ENCODE data around the gene FBXW7. TPM values are rescaled to one million over a fixed set of nuclear protein-coding genes. Genes with fewer than 3 reads are reported as not detected.

The FBXW7 gene
- total and polyA plus RNA-seq, 2 of the 13 experiments (the other 11 are each of a cell fraction or from before 2014, with no cell fraction given), result 5.0 to 40.9 TPM

DNA sequence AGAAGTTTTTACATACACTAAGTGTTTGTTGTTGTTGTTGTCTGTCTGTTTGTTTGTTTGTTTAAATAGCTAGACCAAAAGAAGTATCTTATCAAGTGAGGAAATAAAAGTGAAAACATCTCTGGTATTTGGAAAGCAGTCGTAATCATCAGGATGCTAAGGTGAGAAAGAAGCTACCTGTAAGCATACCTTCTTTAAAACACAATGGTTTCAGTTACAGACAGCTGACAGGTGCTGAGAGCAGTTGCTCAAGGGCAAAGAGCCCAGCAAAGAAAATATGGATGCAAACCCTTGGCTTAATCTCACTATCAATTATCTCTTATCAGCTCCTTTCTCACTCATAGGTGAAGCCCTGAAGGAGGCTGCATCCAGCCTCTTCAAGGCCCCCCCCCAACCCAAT, 42.8 kb upstream of the FBXW7 start:
- ATAC-seq, result no peak; the same call in 2 of the 3 replicates
- intact Hi-C loops (cut with micrococcal nuclease; ENCODE audit: unreplicated experiment) (no loop called here), in situ Hi-C loops (cut with HindIII; ENCODE audit: extremely low pct_ligation_motif_present, low pct_unique_long_range_greater_than_20kb) (no loop called here)
- H4K20me1 ChIP-seq (ENCODE audit: insufficient read depth, low read length), result no peaks in the 10 kb centered on the region
- no peak overlapping the region for H3K27ac ChIP-seq (ENCODE audit: extremely low read length, insufficient read depth, low read length)
- peaks cover 32% of the 10 kb centered on the region for H3K4me1 ChIP-seq (ENCODE audit: insufficient read depth, low read length)
- peaks cover 4 to 6% of the 10 kb centered on the region in 2 experiments; a peak in 2 of 5 replicates for H3K27me3 ChIP-seq (ENCODE audit: control insufficient read depth in 1 of 2, insufficient read depth in 2 of 2, low read length in 2 of 2)
- no peak overlapping the region for H2AFZ ChIP-seq (ENCODE audit: low read length)
- no peak overlapping the region for H3K9ac ChIP-seq (ENCODE audit: insufficient read depth, low read depth, low read length)
- no TSS peak for BruUV-seq (replicated peaks)
- ChIA-PET CTCF (ENCODE audit: low intra/inter-chr PET ratio, low total read pairs) (no interaction called here), POLR2A (no interaction called here)
- H3K4me2 ChIP-seq (ENCODE audit: low read depth, low read length), result peak overlapping the region; percentile 66; the same call in 1 of the 2 replicates
- H3K36me3 ChIP-seq (replicated peaks in 1 of 2; ENCODE audit: control insufficient read depth in 1 of 2, insufficient read depth in 2 of 2, low read length in 2 of 2), result no peaks in the 10 kb centered on the region
- 6% methylated on average over 1 of the region's 1 CpG for WGBS (ENCODE audit: low lambda C conversion rate)
- no peaks in the 10 kb centered on the region for H3K9me3 ChIP-seq (ENCODE audit: low read length)
- FAIRE-seq, result no peak
- no peak for DNase-seq (ENCODE audit: low spot score)
- no peak overlapping the region for H3K4me3 ChIP-seq (replicated peaks in 1 of 3; ENCODE audit: insufficient read depth in 1 of 3, low read depth in 2 of 3, low read length in 3 of 3)
- no peaks in the 10 kb centered on the region for H3K79me2 ChIP-seq (ENCODE audit: insufficient read depth, low read length)
- no peak for TF ChIP-seq ZNF230 (CRISPR knock-in tag; IDR thresholded peaks at IDR 0.05)
- TF ChIP-seq, protein P1, sequence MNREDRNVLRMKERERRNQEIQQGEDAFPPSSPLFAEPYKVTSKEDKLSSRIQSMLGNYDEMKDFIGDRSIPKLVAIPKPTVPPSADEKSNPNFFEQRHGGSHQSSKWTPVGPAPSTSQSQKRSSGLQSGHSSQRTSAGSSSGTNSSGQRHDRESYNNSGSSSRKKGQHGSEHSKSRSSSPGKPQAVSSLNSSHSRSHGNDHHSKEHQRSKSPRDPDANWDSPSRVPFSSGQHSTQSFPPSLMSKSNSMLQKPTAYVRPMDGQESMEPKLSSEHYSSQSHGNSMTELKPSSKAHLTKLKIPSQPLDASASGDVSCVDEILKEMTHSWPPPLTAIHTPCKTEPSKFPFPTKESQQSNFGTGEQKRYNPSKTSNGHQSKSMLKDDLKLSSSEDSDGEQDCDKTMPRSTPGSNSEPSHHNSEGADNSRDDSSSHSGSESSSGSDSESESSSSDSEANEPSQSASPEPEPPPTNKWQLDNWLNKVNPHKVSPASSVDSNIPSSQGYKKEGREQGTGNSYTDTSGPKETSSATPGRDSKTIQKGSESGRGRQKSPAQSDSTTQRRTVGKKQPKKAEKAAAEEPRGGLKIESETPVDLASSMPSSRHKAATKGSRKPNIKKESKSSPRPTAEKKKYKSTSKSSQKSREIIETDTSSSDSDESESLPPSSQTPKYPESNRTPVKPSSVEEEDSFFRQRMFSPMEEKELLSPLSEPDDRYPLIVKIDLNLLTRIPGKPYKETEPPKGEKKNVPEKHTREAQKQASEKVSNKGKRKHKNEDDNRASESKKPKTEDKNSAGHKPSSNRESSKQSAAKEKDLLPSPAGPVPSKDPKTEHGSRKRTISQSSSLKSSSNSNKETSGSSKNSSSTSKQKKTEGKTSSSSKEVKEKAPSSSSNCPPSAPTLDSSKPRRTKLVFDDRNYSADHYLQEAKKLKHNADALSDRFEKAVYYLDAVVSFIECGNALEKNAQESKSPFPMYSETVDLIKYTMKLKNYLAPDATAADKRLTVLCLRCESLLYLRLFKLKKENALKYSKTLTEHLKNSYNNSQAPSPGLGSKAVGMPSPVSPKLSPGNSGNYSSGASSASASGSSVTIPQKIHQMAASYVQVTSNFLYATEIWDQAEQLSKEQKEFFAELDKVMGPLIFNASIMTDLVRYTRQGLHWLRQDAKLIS (CRISPR knock-in tag; IDR thresholded peaks at IDR 0.05), result no peak
- no peak for TF ChIP-seq ZNF501 (CRISPR knock-in tag; IDR thresholded peaks at IDR 0.05)
- TF ChIP-seq RBM22 (optimal IDR thresholded peaks at IDR 0.05; ENCODE audit: low read length), result no peak
- no peak for TF ChIP-seq ZNF33A (CRISPR knock-in tag; IDR thresholded peaks at IDR 0.05; ENCODE audit: borderline replicate concordance)
- TF ChIP-seq NCOA2 (CRISPR knock-in tag; IDR thresholded peaks at IDR 0.05), result no peak
- no peak for TF ChIP-seq BRD4 (CRISPR knock-in tag; IDR thresholded peaks at IDR 0.05)
- TF ChIP-seq, protein P2, sequence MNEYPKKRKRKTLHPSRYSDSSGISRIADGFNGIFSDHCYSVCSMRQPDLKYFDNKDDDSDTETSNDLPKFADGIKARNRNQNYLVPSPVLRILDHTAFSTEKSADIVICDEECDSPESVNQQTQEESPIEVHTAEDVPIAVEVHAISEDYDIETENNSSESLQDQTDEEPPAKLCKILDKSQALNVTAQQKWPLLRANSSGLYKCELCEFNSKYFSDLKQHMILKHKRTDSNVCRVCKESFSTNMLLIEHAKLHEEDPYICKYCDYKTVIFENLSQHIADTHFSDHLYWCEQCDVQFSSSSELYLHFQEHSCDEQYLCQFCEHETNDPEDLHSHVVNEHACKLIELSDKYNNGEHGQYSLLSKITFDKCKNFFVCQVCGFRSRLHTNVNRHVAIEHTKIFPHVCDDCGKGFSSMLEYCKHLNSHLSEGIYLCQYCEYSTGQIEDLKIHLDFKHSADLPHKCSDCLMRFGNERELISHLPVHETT (CRISPR knock-in tag; conservative IDR thresholded peaks at IDR 0.05), result no peak
- no peak for TF ChIP-seq MIER2 (CRISPR knock-in tag; IDR thresholded peaks at IDR 0.05)
- no peak for TF ChIP-seq ZNF160 (CRISPR knock-in tag; IDR thresholded peaks at IDR 0.05)
- no peak for TF ChIP-seq ZNF841 (CRISPR knock-in tag; IDR thresholded peaks at IDR 0.05; ENCODE audit: borderline replicate concordance)
- TF ChIP-seq ZNF747 (CRISPR knock-in tag; IDR thresholded peaks at IDR 0.05; ENCODE audit: borderline replicate concordance), result no peak
- TF ChIP-seq MXD4 (CRISPR knock-in tag; IDR thresholded peaks at IDR 0.05), result no peak

Data from HepG2 (cell line).